Inflammatory macrophage treated with lipopolysaccharide for 1 hour (primary cell): ENCODE results near the gene OR52E1.
"Not testable (repeated sequence)": the region's sequence is repeated elsewhere in the genome, so short reads cannot be mapped to it uniquely, and the experiment has no call there.

Experiments used
- DNase-seq, 2 donors: peaks; one replicate each; pipeline ENCODE4 v3.0.0-alpha.2; 2020 to 2022

OR52E1 gene

DNA sequence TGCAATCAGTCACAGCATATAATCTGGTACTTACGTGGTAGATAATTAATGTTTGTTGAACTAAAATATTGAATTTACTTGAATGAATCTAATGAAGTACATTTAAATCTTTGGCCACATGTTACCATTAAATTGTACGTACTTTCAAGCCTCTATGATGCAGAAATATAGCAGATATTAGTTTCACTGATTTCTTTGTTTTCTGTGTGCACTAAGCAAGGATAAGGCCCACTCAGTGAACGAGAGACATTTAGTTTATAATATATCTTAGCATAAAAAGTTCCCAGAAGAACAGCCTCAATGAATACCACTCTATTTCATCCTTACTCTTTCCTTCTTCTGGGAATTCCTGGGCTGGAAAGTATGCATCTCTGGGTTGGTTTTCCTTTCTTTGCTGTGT, at the start of gene OR52E1:
OR52E1 (plus strand) TSS at position 301 of the 400 bp plus-strand sequence.
- no peak for DNase-seq

- no peak for DNase-seq
These were observed 47.4 kb upstream of the OR52E1 start for GRCh38 chr11:5021996-5022395.

GRCh38 chr11:5036669-5037068, 32.7 kb upstream of the OR52E1 start:
- no peak for DNase-seq

DNA sequence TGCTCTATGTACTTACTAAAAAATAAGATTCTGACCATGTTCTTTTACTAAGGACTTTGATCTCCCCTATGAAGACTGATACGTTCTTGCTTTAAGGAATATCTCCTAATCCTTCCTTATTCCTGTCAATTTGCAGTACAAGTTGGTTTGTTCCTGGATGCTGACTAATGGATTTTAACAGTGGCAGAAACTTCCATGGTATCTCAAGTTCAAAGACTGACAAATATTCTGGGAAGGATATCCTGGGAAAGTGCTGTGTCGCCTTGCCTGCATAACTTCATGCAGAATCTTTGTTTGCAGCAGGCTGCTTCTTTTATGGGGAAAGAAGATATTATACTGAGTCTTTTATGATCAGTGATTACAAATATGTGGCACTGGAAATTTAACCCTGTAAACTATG, 31.4 kb upstream of the OR52E1 start:
- no peak for DNase-seq

GRCh38 chr11:5038341-5038740, 31.0 kb upstream of the OR52E1 start:
- no peak for DNase-seq

- DNase-seq, result no peak
These were observed 28.5 kb upstream of the OR52E1 start for GRCh38 chr11:5040876-5041275.

GRCh38 chr11:5042091-5042490, 27.3 kb upstream of the OR52E1 start:
- no peak for DNase-seq

GRCh38 chr11:5043380-5043779, 26.0 kb upstream of the OR52E1 start:
- no peak for DNase-seq

DNA sequence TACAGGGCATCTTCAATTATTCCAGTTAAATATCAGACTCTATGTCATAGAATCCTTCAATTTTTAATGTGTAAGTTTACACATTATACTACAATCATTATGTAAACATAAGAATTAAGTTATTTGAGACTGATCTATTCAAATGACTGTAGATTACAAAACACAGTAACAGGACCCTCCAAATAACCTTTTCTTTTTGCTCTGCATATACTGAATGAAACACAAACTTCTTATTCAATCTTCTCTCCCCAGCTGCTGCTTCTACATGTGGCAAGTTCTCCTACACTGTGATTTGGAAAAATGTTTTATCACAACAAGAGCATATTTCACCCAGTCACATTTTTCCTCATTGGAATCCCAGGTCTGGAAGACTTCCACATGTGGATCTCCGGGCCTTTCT, 23.1 kb upstream of the OR52E1 start, which contains the start of gene OR52J3:
OR52J3 (plus strand) TSS at position 301 of the 400 bp plus-strand sequence; CDS start at position 301, 0 bp downstream.
- DNase-seq, result no peak

DNA sequence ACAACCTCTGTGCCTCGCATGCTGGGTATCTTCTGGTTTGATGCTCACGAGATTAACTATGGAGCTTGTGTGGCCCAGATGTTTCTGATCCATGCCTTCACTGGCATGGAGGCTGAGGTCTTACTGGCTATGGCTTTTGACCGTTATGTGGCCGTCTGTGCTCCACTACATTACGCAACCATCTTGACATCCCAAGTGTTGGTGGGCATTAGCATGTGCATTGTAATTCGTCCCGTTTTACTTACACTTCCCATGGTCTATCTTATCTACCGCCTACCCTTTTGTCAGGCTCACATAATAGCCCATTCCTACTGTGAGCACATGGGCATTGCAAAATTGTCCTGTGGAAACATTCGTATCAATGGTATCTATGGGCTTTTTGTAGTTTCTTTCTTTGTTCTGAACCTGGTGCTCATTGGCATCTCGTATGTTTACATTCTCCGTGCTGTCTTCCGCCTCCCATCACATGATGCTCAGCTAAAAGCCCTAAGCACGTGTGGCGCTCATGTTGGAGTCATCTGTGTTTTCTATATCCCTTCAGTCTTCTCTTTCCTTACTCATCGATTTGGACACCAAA, 22.5 kb upstream of the OR52E1 start:
- DNase-seq, result no peak

GRCh38 chr11:5058679-5059078, 10.7 kb upstream of the OR52E1 start:
- not testable (repeated sequence) for DNase-seq

DNA sequence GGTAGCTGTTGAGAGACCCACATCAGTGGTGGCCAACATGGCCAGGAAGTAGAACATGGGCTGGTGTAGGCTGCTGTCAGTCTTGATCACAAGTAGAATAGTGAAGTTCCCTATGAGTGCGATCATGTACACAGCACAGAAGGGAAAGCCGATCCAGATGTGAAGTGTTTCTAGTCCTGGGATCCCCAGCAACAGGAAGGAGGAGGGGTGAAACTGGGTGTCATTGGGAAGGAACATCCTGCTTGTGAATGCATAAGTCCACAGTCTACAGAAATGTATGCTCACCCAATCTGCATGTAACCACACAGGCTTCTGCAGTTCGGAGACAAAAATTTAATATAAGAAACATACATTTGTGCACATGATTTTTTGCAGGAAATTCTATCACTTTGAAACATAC, 10.0 kb upstream of the OR52E1 start, which contains the start of gene OR52E2:
OR52E2 (minus strand) TSS at position 237 of the 400 bp plus-strand sequence; CDS start at position 237, 0 bp downstream.
- no peak for DNase-seq

DNA sequence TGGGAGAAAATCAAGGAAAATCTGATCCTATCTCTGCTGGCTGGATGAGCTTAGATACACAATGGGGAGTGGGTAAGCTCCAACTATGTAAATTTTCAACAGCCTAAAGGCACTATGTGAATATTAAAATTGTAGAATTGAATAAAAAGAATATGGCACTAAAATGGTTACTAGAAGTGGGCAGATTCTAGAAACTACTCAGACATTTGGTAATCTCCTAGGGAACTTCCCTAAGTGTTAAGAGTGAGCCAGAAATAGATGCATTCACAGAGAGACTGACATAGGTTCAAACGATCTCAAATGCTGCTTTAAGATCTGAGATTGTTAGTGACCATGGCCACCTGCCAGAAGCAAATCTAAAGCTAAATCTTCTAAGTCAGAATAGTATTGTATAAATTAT, 4.3 kb upstream of the OR52E1 start:
- DNase-seq, result no peak

DNA sequence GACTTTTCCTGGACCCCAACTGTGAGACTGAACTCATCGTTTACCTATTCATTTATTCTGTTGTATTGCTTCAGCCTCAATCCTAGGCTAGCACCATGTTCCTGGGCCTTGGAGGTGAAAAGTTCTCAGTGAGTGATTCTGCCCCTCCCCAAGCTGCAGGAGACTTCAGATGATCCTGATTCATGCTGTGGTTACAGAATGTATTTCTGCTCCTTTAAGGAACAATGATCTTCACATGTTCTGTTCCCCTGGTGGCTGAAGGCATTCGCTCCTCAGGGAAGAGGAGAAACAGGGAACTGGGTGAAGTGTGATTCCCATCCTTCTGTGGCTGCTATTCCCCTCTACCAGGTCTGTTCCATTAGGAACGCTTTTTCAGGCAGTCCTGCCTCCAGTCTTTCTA, 2.4 kb downstream of the OR52E1 start:
- DNase-seq, result no peak

DNA sequence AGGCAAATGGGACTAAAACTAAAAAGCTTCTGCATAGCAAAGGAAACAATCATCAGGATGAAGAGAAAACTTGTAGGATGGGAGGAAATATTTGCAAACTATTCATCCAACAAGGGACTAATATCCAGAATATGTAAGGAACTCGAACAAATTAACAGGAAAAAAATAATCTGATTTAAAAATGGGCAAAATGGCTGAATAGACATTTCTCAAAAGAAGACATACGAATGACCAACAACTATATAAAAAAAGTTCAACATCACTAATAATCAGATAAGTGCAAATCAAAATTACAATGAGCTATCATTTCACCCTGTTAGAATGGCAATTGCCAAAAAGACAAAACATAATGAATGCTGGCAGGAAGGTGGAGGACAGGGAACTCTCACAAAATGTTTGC, 12.0 kb downstream of the OR52E1 start:
- no peak for DNase-seq

DNA sequence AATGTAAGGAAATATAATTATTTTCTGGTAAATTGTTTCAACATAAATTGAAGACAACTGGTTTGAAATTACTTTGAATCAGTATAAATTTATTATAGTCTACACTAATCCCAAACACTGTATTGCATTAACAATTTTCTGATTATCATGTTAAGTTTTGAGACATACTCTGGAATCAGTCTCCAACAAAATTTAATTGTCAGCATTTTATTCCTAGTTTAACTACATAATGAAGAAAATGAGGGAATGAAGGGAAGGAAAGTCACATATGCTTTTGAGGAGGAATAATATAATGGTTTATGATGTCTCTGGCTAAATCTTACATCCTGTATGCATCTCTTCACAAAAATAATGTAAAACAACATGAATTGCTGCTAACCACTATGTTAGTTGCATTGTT, 14.2 kb downstream of the OR52E1 start:
- no peak for DNase-seq

- no peak for DNase-seq
These were observed 19.2 kb downstream of the OR52E1 start for GRCh38 chr11:5088556-5088955.

DNA sequence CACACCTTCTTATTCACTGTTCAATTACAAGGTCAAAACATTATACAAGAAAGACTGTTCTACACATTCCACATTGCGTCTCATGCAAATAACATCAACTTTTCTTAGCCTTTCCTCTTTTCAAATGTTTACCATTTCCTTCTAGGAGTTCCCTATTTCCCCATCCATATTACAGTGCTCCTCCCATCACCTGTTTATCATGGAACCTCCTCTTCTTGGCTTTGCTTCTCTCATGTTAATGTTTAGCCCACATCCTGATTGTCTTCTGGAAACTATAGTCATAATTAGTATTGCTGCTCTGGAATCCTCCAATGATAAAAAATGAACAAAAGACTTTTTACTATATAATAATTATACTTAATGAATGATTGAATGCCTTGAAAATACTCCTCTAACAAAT, 21.3 kb downstream of the OR52E1 start:
- DNase-seq, result no peak

DNA sequence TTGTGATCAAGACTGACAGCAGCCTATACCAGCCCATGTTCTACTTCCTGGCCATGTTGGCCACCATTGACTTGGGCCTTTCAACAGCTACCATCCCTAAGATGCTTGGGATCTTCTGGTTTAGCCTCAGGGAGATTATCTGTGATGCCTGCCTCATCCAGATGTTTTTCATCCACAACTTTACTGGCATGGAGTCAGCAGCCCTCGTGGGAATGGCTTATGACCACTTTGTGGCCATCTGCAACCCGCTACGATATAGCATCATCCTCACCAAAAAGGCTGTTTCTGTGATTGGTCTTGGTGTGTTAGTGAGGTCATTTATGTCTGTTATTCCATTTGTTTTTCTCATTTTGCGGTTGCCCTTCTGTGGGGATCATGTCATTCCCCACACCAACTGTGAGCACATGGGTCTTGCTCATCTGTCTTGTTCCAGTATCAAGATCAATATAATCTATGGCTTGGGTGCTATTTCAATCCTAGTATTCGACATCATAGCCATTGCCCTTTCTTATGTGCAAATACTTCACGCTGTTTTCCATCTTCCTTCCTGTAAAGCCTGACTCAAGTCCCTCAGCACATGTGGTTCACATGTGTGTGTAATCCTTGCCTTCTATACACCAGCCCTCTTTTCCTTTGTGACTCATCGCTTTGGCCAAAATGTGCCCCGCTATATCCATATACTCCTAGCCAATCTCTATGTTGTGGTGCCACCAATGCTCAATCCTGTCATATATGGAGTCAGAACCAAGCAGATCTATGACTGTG, 23.6 kb downstream of the OR52E1 start:
- no peak for DNase-seq

- no peak for DNase-seq
These were observed 26.6 kb downstream of the OR52E1 start for GRCh38 chr11:5096011-5096410.

DNA sequence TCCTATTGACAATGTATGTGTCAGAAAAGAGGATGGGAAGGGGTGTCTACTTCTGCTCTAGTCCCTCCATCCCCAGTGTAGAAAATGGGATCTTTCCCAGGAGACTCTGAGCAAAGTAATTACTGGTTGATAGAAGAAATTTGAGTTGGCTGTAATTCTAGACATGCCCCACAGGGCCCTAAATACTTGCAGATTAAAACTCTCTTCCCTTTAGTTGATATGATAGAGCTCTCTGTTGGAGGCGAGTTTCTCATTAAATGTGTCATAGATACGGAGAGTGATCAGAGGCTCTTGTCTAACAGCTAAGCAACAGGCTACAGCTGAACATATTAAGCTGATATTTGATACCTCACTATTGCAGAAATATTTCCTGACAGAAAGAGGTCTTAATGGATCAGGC, 32.9 kb downstream of the OR52E1 start:
- DNase-seq, result no peak

DNA sequence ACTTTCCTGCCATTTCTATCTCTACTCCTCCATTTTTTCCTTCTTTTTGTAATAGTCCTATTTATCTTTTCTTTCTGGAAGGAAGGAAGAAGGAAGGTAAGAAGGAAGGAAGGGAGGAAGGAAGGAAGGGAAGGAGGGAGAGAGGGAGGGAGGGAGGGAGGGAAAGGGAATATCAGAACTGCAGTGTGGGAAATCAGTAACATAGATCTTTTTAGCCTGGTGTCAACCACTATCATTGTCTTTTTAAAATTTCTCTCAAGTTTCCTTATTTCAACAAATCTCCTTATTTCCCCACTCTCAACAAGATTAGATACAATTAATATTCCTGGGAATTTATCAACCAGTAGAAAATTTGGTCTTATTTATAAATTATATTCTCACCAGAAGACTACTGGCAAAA, 33.7 kb downstream of the OR52E1 start:
- no peak for DNase-seq

GRCh38 chr11:5107285-5107684, 37.9 kb downstream of the OR52E1 start:
- no peak for DNase-seq

GRCh38 chr11:5115339-5115738, 46.0 kb downstream of the OR52E1 start:
- no peak for DNase-seq

DNA sequence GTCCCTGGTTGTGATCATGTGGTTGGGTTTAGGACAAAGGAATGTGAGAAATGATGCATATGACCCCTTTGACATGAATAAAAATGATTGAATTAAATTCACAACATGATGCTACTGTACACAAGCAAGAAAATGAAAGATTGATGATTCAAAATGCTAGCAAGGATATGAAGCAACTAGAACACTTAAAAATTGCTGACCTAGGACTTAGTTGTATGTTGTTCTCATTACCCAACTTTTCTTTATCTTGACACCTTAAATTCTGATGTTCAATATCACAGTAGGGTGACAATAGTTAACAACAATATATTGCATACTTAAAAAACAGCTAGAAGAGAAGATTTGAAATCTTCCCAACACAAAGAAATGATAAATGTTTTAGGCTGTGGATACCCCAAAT, 48.2 kb downstream of the OR52E1 start:
- DNase-seq, result no peak
